Natural killer cell (primary cell): ENCODE data around the gene CACNA1C. TPM values are rescaled to one million over a fixed set of nuclear protein-coding genes. Genes with fewer than 3 reads are reported as not detected.

Source experiments
- ATAC-seq, 3 donors: fragments of 150-1000 bp in 2 of 3; fragments of 200-7000 bp in 1 of 3; cut with Tn5 transposase; 1 replicate in 1 of 3; 2 replicates in 2 of 3; pipeline ENCODE4 v1.10.0; 2021; ENCODE audit warnings: mild to moderate bottlenecking in 2 of 3, moderate library complexity in 2 of 3
- DNase-seq, 2 donors: peaks; one replicate each; pipeline versions ENCODE4 v3.0.0 to v3.0.0-alpha.2; 2013 to 2021; ENCODE audit warnings: mixed read lengths in 1 of 2
- H3K27ac ChIP-seq: one replicate; pipeline ENCODE4 v1.5.1; 2013; ENCODE audit warnings: mild to moderate bottlenecking, low read length
- H3K27me3 ChIP-seq: one replicate; pipeline ENCODE4 v1.6.1; 2013; ENCODE audit warnings: low read length; ENCODE audit not compliant: control insufficient read depth, insufficient read depth
- H3K36me3 ChIP-seq: one replicate; pipeline ENCODE4 v1.6.1; 2013; ENCODE audit warnings: low read length; ENCODE audit not compliant: control insufficient read depth, insufficient read depth
- H3K4me1 ChIP-seq: one replicate; pipeline ENCODE4 v1.6.1; 2013; ENCODE audit warnings: low read length; ENCODE audit not compliant: control insufficient read depth, insufficient read depth
- H3K4me3 ChIP-seq: one replicate; pipeline ENCODE4 v1.5.1; 2013; ENCODE audit warnings: low read length
- H3K9me3 ChIP-seq: one replicate; pipeline ENCODE4 v1.6.1; 2013; ENCODE audit warnings: low read length; ENCODE audit not compliant: control insufficient read depth, insufficient read depth
- H3K27ac Mint-ChIP-seq, 2 donors: one replicate each; pipeline ENCODE4 v1.8.0; 2022; ENCODE audit warnings: mild to moderate bottlenecking in 2 of 2, mixed read lengths in 2 of 2, moderate library complexity in 1 of 2
- H3K27me3 Mint-ChIP-seq, 2 donors: one replicate each; pipeline ENCODE4 v1.8.0; 2022; ENCODE audit warnings: low read depth in 2 of 2, mixed read lengths in 2 of 2
- H3K36me3 Mint-ChIP-seq: one replicate; pipeline ENCODE4 v1.8.0; 2022; ENCODE audit warnings: mixed read lengths
- H3K4me1 Mint-ChIP-seq, 2 donors: one replicate each; pipeline ENCODE4 v1.8.0; 2022; ENCODE audit warnings: mixed read lengths in 2 of 2
- H3K4me3 Mint-ChIP-seq: one replicate; pipeline ENCODE4 v1.8.0; 2022; ENCODE audit warnings: mild to moderate bottlenecking, moderate library complexity, mixed read lengths
- H3K9me3 Mint-ChIP-seq, 2 donors: one replicate each; pipeline ENCODE4 v1.8.0; 2022; ENCODE audit warnings: mixed read lengths in 2 of 2
- CTCF ChIP-seq: fragments of 200-600 bp; IDR thresholded peaks from one replicate; pipeline ENCODE4 v1.8.0; 2022; ENCODE audit warnings: antibody characterized with exemption
- WGBS: methylation state at CpG from one replicate; pipeline ENCODE4 v1.1.7; 2013; ENCODE audit warnings: missing lambda C conversion rate; ENCODE audit not compliant: insufficient coverage; 5-methylcytosine and 5-hydroxymethylcytosine counted together
- intact Hi-C: fragments of 100-400 bp; cut with micrococcal nuclease; formaldehyde crosslinking; loops from one replicate; pipeline ENCODE4 v1.14.2; 2022
- total RNA-seq, 4 donors: library from RNA; stranded (reverse); fragments of 120-200 nt in 1 of 4; gene quantifications; one replicate each; pipeline versions ENCODE4 v1.2.3 to v1.2.4, GENCODE V29; 2013 to 2022

Gene CACNA1C
- total RNA-seq, 3 donors from 2014 or later (not counting 1 experiment from before 2014, with no cell fraction given), result 0.07 to 0.35 (median 0.08) TPM

DNA sequence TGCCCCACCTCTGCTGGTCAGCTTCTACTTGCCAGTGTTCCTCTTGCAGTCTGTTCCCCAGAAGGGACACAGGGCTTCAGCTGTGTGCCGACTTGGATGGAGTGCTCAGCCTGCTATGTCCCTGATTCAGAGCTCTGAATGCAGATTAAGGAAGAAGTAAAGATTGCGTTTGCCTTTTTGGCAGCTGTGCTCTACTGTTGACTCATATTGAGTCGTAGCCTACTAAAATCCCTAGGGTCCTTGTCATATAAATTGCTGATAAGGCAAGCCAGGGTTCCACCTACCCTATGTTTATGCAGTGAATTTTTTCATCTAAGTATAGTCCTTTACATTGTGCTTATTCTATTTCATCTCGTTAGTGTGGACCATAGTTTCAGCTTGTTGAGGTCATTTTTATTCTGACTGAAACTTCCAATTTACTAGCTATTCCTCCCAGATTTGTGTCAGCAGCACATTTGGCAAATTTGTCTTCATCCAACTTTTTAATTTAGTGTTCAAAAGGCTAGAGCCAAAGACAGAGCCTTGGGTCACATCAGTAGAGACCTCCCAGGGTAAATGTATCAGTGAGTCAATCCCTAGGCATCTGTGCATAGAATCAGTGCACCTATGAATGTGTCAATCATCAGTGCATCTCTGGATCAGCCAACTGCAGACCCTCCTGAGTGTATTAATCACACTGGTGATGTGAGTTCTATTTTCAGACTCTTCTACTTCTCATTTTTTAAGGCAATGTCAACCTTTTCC lies 31.9 kb downstream of the CACNA1C start:
- Mint-ChIP-seq H3K4me3 (no peak overlapping the region), H3K36me3 (no peaks in the 10 kb centered on the region), H3K27me3 (peaks cover 13 to 15% of the 10 kb centered on the region in 2 donors), H3K4me1 (no peaks in the 10 kb centered on the region), H3K9me3 (no peaks in the 10 kb centered on the region), H3K27ac (no peak overlapping the region)
- 73% methylated on average over 4 of the region's 4 CpGs for WGBS
- ATAC-seq, result no peak
- Histone ChIP-seq H3K4me1 (no peaks in the 10 kb centered on the region), H3K27ac (no peak overlapping the region), H3K27me3 (no peaks in the 10 kb centered on the region), H3K9me3 (no peaks in the 10 kb centered on the region), H3K36me3 (no peaks in the 10 kb centered on the region), H3K4me3 (no peak overlapping the region)
- no peak for DNase-seq
- TF ChIP-seq CTCF, result no peak
- intact Hi-C loops, result no loop called here

- no peak for TF ChIP-seq CTCF
- Mint-ChIP-seq H3K4me3 (no peak overlapping the region), H3K27me3 (peaks cover 2 to 10% of the 10 kb centered on the region in 2 donors), H3K27ac (no peak overlapping the region), H3K4me1 (peaks cover 6 to 9% of the 10 kb centered on the region in 2 donors), H3K9me3 (no peaks in the 10 kb centered on the region), H3K36me3 (no peaks in the 10 kb centered on the region)
- 85% methylated on average over 5 of the region's 5 CpGs for WGBS
- Histone ChIP-seq H3K9me3 (no peaks in the 10 kb centered on the region), H3K27me3 (no peaks in the 10 kb centered on the region), H3K4me3 (no peak overlapping the region), H3K36me3 (no peaks in the 10 kb centered on the region), H3K27ac (no peak overlapping the region), H3K4me1 (no peaks in the 10 kb centered on the region)
- intact Hi-C loops, result no loop called here
- DNase-seq, result no peak
- no peak for ATAC-seq
Measured at GRCh38 chr12:2092354-2092753, 39.6 kb downstream of the CACNA1C start.

- no peak overlapping the region for H3K4me3 Mint-ChIP-seq
- no peak overlapping the region for H3K27ac ChIP-seq
- no peaks in the 10 kb centered on the region for H3K36me3 ChIP-seq
- intact Hi-C loops, result no loop called here
- H3K36me3 Mint-ChIP-seq, result no peaks in the 10 kb centered on the region
- H3K9me3 ChIP-seq, result no peaks in the 10 kb centered on the region
- TF ChIP-seq CTCF, result no peak
- H3K27ac Mint-ChIP-seq, result no peak overlapping the region
- whole genome bisulfite sequencing, result 88% methylated on average over 6 of the region's 6 CpGs
- H3K4me3 ChIP-seq, result no peak overlapping the region
- no peaks in the 10 kb centered on the region for H3K4me1 ChIP-seq
- peaks cover 6 to 9% of the 10 kb centered on the region in 2 donors for H3K4me1 Mint-ChIP-seq
- H3K27me3 Mint-ChIP-seq, result peaks cover 5 to 10% of the 10 kb centered on the region in 2 donors
- ATAC-seq (no peak), DNase-seq (no peak)
- H3K27me3 ChIP-seq, result no peaks in the 10 kb centered on the region
- H3K9me3 Mint-ChIP-seq, result no peaks in the 10 kb centered on the region
Measured at GRCh38 chr12:2092890-2093289, 40.1 kb downstream of the CACNA1C start.

DNA sequence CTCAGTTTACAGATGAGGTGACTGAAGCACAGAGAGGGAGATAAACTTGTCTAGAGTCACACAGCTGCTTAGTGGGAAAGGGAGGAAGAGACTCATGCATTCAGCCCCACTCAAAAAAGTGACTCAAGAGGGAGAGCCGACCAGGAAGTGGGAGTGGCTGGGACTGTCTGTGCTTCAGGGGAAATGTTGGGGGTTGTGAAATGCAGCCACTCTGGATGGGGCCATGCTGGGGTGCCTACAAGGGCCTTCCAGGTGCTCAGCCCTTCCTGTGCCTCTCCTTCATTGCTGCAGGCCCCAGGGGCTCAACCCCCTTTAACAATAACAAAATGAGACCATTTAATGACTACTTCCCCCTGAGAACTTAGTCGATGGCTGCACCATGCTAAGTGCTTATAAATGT lies 41.8 kb downstream of the CACNA1C start:
- Mint-ChIP-seq H3K4me1 (peaks cover 6 to 9% of the 10 kb centered on the region in 2 donors), H3K4me3 (no peak overlapping the region), H3K27me3 (peaks cover 9 to 11% of the 10 kb centered on the region in 2 donors), H3K36me3 (no peaks in the 10 kb centered on the region), H3K27ac (no peak overlapping the region), H3K9me3 (no peaks in the 10 kb centered on the region)
- TF ChIP-seq CTCF, result no peak
- Histone ChIP-seq H3K4me3 (no peak overlapping the region), H3K27ac (no peak overlapping the region), H3K36me3 (no peaks in the 10 kb centered on the region), H3K27me3 (no peaks in the 10 kb centered on the region), H3K9me3 (no peaks in the 10 kb centered on the region), H3K4me1 (no peaks in the 10 kb centered on the region)
- intact Hi-C loops, result no loop called here
- WGBS, result 17% methylated on average over 2 of the region's 2 CpGs
- ATAC-seq, result no peak
- no peak for DNase-seq
